Activated T-helper 1 cell treated with anti-CD3 and anti-CD28 coated beads, Interleukin-2, amount 50 U/mL, for 16 hours (primary cell): Measurements from ENCODE around the gene EXOC3L4.

Experiments
- DNase-seq, 2 donors: peaks; one replicate each; pipeline ENCODE4 v3.0.0-alpha.2; 2020; ENCODE audit warnings: low read depth in 1 of 2, low spot score in 1 of 2

EXOC3L4 gene

DNA sequence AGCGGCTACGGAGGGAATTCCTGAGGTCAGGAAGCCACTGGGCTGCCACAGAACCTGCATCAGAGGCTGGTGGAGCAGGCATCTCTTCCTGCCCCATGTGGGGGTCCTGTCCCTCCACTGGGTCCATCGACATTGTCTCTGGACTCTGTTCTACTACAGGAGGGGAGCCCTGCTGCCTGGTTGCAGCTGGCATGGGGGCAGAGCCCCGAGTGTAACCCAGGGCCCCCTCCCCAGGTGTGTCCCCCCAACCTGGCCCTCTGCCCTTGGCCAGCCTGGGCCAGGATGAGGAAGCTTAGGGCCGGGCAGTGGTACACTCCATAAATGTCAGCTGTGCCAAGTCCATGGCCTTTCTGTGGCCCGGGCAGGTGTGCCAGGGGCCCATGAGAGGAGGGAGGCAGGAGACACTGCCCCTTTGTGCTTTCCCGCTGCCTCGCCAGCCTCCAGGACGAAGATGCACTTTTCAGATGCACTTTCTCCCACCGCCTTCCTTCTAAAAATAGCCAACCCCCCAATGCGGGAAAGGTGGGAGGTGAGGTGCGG lies 4.0 kb upstream of the EXOC3L4 start:
- no peak for DNase-seq

DNA sequence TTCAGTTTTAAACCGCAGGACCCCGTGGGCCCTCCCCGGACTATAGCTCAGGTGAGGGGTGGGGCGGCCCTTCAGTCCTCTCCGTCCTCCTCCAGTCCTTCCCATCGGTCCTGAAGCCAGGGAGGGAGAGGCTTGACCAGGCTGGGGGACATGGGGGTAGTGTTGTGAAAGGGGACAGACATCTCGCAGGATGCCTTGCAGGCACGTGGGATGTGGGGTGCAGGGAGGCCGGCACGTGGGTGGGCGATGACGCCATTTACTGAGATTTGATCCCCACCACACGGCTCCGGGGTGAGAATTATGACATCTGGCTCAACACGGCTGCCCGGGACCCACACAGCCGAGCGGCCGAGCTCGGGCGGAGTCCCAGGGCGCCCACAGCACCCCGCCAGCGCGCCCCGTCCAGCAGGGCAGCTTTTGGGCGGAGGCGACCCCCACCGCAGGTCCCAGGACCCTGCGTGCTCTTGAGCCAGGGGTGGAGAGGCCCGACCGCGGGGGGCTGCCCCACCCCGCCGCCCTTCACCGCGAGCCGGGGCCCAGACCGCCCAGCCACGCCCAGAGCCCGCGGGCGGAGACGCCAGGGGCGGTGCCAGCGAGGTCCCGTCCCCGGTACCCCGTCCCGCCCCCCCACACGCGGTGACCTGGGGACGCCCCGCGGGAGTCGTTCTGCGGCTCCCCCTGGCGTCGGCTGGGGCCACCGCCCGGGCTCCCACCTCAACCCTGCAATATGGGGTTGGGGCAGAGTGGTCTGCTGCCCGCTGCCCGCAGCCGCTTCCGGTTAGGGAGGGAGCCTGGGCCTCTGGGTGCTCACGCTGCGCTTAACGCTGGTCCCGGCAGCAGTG lies 3.3 kb upstream of the EXOC3L4 start:
- DNase-seq = peak; percentile 50 to 65

DNA sequence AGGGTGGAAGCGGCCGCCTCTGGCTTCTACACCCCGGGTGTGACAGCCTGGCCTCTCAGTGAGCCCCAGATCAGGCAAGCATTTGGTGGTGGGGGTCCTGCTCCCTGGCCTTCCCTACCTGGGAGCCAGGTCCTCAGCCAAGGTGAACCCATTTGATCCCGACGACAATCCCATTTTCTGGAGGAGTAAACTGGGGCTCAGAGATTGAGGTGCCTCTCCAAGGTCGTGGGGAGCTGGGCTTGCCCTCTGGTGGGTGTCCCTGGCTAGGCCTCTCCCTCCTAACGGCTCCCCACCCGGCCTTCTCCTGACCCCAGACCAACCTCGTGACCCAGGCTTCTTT lies 2.7 kb upstream of the EXOC3L4 start:
- no peak for DNase-seq

DNA sequence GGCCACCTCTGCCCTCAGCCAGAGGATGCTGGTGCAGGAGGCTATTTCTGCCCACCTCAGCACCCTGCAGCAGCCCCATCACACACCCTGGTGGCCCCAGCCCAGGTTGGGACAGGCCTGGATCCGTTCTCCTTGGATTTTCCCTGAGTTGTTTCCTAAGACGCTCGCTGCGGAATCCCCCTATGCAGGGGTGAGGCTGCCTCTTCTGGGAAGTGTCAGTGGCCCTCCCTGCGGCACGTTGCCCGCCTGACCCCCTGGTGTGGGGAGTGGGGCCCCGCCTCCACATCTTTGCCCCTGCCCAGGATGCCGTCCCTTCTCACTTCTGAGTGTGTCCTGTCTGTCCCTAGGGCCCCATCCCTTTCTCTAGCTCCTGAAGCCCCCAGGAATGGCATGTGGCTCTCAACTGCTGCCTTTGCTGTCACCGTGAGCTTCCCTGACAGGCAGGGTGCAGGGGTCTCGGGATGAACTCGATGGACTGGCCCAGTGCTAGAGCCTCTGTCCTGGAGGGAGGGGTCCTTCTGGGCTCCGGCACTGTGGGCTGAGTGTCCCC lies 594 bp upstream of the EXOC3L4 start:
- no peak for DNase-seq

DNA sequence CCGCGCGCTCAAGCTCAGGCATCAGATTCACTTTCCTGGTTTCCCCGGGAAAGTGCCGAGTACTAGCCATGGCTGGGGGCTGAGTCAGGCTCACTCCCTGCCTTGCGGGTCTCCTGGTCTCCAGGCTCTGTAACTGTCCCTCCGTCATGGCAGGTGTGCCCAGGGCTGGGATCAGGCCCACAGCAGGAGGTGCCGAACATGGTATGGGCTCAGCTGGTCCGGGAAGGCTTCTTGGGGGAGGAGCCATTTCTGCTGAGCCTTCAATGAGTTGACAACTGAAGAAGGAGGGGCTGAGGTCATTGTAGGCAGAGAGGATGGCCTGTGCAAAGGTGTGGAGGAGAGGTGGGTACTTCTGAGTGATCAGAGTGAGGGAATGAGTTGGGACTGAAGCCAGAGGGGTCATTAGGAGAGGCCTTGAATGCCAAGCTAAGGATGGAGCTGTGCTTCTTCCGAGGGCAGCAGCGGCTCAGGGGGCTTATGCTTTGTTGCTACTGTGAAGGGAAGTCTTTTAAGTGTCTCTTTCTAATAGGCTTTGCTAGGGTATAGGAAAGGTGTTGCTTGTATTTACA lies 769 bp downstream of the EXOC3L4 start:
- DNase-seq = no peak

DNA sequence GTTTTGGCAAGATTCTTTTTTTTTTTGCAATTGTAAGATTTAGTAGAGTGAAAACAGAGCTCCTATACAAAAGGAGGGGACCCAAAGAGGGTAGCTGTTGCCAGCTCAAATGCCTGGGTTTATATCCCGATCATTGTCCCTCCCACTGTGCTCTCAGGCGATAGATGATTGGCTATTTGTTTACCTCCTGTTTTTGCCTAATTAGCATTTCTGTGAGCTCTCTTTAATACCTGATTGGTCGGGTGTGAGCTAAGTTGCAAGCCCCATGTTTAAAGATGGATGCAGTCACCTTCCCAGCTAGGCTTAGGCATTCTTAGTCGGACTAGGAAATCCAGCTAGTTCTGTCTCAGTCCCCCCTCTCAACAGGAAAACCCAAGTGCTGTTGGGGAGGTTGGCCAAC lies 1.9 kb downstream of the EXOC3L4 start:
- DNase-seq = no peak

DNA sequence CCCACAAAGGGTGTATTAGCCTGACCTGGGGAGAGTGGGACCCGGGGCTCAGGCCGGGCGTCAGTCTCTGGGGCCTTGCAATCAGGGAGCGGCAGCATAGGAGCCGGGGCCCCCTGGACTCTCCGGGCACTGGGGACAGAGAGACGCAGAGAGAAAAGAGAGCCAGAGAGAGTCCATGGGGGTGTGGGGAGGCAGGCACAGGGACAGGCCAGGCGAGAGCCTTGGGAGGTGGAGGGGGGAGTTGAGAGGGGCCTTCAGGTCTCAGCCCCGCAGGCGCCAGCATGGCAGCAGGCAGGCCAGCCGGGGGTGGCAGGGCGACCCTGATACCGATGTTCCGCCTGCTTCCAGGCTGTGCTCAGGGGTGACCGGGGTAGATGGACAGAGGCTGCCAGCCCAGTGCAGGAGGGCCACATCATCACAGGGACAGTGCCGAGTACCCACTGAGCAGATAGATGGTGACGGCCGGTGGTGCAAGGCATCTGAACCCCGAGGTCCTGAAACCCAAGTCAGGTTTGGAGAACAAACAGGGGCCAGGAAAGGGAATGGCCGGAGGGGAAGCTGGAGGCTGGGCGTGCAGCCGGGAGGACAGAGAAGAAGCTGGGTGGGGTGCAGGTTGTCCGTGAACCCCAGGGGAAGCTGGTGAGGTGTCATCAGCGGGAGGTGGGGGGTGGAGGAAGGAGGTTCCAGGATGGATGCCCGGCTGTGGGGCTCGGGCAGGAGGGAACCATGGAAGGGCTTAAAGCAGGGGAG lies 2.9 kb downstream of the EXOC3L4 start:
- no peak for DNase-seq

DNA sequence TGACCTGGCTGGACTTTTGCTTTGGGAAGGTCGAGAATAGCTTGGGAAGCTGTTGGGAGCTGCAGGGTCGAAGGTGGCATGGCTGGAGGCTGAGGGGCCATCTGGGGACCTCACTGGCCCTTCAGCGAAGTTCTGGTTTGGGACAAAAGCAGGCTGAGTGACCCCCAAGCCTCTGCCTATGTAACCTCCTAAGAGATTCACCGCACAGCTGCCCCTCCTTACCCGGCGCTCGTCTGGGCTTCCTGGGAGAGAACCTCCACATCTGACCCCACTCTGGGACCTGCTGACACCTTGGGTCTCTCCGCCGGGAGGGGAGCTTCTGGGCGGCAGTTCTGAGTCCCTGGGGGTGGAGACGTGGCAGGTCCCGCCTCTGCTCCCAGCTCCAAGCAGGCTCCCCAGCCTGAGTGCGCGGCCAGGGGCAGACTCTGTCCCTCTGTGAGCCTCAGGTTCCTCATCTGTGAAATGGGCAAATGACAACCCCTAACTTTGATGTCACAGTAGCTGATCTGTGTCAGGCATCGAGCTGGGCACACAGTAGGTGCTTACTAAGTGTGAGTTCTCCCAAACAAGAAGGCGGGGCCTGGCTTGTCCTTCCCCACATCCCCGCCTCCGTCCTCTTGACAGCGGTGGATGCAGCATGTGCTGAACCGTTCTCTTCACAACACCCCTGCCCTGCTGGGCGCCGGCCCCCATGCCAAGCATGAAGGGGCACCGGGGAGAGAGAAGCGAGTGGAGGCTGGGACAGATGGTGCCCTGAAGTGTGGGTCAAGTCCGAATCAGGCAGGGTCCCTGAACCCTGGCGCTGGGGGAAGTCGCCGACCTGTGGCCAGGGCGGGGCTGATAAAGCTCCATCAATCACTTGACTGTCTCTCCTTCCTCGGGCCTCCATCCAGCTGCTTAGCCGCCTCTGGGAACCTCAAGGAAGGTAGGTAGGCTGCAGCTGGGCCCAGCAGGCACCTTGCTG lies 3.8 kb downstream of the EXOC3L4 start:
- no peak for DNase-seq

DNA sequence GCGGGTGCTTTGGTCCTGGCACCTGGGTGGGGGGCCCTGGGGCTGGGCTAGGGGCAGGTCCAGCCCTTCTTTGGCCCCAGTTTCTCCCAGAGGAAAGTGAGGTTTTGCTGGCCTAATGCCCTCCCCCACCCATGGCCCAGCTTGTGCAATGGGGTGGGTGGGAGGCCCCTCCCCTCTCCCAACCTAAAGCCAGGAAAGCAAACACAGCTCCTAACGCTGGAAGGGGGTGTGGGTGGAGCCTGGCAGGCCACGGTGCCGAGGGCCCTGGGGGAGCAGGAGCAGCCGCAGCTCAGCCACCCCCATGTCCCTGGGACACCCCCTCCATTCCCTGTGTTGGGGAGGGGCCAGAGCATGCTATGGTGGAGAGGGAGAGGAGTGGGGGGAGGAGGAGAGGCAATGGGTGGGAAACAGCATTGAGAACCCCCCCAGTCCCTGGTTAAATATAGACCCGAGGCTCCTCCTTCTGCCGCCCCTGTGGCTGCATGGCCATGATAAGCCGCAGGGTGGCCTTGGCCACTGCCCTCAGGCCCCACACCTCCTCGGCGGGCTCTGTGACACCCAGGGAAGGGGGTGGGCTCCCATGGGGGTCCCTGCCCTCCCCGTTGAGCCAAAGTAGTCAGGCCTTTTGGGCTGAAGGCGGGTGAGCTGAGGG lies 4.7 kb downstream of the EXOC3L4 start:
- no peak for DNase-seq

DNA sequence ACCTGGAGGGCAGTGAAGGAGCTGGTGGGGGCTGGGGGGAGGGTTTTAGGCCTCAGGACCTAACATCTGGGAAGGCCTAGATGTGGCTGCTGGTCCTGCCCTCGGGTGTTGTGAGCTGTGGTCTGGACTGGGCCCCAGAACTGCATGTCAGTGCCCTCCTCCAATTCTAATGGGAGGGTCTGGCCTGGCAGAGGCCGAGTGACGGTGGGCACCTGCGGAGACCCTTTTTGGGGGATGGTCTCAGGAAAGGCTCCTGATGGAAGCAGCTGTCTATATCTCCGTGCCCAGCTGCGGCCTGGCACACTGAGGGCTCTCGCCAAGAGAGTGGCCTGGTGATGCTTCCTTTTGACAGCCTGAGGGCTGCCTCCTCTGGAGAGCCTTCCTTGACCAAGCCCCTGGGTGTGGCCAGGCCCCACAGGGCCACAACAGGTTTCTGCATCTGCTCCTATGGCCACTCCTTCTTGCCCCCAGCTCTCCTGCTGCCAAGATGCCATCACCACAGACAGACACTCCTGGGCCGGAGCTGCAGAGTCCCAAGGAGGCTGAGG lies 5.3 kb downstream of the EXOC3L4 start:
- no peak for DNase-seq

DNA sequence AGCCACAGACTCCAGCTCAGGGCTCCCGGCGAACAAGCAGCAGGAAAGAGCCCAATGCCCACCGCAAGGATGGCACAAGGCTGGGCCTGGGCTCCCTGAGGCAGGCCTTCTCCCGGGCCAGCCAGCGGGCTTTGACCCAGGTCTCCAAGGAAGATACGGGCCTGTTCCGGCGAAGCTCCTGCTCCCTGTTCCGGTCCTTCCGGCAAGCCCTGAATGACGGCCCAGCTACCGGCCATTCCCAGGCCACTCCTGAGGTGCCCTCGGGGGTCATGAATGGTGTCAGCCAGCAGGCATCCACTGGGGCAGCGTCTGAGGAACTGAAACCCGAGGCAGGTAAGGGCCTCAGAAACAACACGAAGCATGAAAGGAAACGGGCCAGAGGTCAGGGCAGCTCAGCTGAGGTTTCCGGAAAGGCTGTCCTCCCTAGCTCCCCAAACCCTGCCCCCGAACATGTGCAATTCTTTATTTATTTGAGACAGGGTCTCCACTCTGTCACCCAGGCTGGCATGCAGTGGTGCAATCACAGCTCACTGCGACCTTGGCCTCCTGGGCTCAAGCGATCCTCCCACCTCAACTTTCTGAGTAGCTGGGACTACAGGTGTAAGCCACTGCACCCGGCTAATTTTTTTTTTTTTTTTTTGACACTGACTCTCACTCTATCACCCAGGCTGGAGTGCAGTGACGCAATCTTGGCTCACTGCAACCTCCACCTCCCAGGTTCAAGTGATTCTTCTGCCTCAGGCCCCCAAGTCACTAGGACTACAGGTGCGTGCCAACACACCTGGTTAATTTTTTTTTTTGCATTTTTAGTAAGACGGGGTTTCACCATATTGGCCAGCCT lies 6.0 kb downstream of the EXOC3L4 start:
- DNase-seq = no peak

DNA sequence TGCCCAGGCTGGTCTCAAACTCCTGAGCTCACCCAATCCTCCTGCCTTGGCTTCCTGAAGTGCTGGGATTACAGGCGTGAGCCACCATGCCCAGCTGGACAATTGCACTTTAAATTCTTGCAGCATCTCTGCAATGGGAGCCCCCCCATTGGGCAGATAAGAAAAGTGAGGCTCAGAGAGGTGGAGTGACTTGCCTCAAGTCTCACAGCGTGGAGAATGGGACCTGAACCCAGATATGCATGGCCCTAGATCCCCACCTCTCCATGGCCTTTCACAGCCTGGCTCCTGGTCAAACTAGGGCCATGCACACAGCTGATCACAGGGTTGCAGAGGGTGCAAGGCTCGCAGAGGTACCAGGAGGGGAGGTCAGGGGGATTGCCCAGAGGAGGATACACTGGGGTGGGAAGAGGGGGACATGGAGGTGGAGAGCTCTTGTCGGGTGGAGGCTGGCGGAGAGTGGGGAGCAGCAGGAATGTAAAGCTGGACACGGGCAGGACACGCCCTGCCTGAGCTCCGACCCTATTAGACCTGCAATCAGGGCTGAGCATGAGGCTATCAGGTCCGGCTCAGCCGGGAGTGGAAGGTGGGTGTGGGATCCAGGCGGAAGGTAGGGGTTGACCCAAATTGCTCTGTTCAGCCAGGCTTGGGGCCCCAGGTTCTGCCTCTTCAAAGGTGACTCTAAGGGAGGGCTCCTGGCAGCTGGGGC lies 6.9 kb downstream of the EXOC3L4 start:
- DNase-seq = no peak

DNA sequence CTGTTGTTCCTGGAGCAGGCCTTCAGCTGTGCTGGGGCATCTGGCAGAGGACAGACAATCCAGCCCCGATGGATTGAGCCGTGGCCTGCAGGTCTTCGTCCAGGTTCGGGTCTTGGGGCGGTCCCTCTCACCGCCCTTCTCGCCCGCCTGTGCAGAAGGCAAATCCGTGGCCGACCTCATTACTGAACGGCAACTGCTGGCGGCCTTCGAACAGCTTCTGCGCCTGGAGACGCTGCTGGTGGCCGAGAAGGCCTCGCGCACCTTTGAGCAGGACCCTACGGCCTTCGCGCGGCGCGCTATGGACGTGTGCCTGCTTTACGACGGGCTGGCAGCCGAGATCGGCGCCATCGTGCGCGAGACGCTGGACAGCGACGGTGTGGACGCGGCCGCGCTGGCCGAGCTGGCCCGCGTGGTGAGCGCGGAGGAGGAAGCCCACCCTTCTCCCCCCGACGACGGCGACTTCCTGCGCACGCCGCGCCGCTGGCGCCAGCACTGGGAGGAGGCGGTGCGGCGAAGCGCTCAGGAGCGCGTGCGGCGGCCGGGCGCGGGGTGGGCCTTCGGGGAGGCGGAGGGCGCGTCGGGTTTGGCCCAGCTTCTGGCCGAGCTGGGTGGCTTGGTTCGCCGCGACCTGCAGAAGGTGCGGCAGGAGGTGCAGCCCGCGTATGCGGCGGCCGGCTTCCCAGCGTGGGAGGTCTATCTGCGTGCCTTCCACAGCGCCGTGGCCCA lies 7.6 kb downstream of the EXOC3L4 start:
- DNase-seq = no peak

DNA sequence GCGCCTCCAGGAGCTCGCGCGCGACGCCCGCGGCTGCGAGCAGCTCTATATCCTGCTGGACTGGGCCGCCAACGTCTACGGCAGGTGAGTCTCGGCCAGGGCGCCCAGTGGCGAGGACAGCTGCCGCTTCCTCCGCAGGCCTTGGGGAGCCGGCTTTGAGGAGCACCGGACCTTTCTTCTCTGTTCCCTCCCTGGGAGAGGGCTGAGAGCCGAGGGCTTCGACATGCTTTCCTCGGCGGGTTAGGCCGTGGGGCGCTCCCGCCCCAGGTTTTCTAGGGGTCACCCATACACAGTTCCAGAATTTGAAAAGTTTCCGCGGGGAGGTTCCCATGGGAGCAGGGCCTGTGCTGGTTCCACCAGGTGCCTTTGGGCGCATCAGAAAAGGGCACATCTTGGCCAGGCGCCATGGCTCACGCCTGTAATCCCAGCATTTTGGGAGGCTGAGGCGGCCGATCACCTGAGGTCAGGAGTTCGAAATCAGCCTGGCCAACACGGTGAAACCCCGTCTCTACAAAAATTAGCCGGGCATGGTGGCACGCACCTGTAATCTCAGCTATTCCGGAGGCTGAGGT lies 8.2 kb downstream of the EXOC3L4 start:
- no peak for DNase-seq

DNA sequence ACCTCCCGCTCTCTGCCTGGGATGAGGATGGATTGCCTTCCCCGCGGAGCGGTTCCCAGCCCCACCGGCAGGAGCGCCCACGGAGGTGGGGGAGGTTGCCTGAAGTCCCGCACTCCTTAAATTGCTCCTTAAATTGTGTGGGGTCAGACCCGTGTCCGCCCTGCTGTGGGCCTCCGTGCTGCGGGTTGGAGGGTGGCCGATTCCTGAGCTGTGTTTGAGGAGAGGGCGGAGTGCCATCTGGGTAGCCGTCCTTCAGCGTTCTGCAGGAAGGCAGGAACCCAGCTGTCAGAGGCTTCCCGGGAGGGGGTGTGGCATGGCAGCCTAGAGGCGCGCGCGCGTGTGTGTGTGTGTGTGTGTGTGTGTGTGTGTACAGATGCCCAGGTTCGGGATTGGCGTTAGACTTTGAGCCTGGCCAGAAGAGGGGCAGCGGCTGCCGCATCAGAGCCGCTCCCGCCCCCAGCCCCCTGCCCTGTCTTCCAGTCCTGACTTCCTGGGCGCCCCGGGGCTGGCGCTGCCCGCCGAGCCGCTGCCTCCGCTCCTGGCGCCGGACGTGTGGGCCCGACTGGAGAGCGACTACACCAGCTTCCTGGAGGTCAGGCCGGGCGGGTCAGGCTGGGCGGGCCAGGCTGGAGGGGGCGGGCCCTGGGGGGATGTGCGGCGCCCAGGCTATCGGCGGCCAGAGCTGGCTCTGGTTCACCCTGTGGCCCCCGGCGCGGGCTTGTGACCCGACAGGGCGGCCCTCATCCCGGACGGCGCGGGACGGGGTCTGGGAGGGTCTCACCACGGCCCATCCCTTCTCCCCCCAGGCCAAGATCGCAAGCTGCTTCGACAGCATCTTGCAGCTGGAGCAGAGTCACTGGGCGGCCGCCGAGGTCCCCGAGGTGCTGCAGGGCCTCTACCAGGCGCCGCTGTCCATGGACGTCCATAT lies 9.2 kb downstream of the EXOC3L4 start:
- no peak for DNase-seq

DNA sequence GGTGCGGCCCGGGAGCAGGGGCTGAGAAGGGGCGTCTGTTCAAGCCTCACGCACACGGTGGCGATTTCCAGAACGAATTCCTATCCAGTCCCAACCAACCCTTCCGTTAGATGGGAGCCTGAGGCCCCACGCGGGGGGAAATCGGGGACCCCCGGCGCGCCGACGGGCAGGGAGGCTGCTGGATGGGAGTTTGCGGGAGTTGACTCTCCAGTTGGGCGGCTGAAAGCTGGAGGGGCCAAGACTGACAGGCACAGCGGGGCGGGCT lies 9.8 kb downstream of the EXOC3L4 start:
- no peak for DNase-seq
